Amniotic stem cell (primary cell): ENCODE measurements around the gene POU6F2.

ENCODE experiments used
- DNase-seq: peaks from one replicate; lab custom pipeline; 2025; lab: John Stamatoyannopoulos, UW

Gene POU6F2

GRCh38 chr7:39404907-39405306 is 427.2 kb downstream of the POU6F2 start:
- DNase-seq = no peak

GRCh38 chr7:39405581-39405980 is 427.9 kb downstream of the POU6F2 start:
- no peak for DNase-seq

GRCh38 chr7:39406467-39406866 is 428.8 kb downstream of the POU6F2 start:
- DNase-seq = no peak

DNA sequence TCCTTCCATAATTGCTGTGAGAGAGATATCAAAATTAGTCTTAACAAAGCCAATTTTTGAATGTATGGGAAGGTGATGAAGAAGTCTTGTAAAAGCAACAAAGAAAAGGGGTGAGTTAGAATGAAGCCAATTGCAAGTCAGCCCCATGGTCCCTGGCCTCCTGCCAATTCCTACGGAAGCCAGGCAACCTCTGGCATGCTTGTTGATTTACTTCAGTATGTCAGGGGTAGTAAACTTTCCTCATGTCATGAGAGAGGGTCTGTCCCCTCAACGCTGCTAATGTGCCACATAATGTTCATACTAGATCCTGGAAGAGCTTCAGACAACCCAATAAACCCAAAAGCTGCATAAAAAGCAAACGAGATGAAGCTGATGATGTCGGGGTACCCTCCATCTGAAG is 429.4 kb downstream of the POU6F2 start:
- DNase-seq = no peak

- DNase-seq = no peak
Observed at GRCh38 chr7:39407723-39408122, 430.0 kb downstream of the POU6F2 start.

- no peak for DNase-seq
Observed at GRCh38 chr7:39408906-39409305, 431.2 kb downstream of the POU6F2 start.

DNA sequence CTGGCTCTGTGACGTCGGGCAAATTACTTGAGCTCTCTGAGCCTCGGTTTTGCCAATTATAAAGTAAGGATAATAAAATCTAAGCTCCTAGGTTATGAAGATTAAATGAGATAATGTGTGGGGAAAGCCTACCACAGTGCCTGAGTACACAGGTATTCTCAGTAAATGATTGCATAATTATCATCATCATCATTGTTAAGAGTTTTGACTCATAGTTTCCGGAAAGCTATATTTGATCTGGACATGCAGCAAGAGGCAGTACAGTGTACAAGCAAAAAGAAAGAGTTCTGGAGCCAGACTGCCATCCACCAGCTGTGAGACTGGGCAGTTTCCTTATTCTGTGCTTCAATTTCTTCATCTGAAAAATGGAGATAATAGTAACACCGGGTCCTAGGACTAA is 432.9 kb downstream of the POU6F2 start:
- no peak for DNase-seq

DNA sequence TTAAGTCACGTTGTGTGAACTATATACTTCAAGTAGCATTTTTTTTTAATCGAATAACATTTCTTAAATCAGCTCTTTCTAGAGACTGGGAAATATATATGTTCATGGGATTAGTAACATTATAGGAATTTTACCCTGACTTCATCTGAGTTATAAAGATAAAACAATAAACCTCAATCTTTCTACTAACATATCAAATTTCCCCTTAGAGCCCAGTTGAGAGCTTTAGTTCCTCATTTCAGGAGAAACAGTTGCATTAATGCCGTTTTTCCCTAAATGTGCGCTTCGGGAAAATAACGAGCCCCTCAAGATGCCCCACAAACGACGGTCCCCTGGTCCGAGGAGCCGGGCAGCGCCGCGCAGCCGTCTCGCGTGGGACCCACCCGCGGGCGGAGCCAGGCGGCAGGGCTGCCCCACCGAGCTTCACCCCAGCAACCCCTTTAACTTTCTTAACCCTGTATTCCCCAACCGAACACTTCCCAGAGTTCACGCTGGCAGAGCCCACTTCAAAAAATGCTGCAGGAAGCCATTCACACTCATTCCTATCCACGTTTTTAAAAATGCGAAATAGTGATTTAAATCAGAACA is 436.0 kb downstream of the POU6F2 start:
- no peak for DNase-seq

GRCh38 chr7:39414224-39415035 is 436.7 kb downstream of the POU6F2 start:
- no peak for DNase-seq

- DNase-seq = no peak
Observed at GRCh38 chr7:39415091-39415787, 437.5 kb downstream of the POU6F2 start.

- no peak for DNase-seq
Observed at GRCh38 chr7:39416866-39417265, 439.2 kb downstream of the POU6F2 start.

DNA sequence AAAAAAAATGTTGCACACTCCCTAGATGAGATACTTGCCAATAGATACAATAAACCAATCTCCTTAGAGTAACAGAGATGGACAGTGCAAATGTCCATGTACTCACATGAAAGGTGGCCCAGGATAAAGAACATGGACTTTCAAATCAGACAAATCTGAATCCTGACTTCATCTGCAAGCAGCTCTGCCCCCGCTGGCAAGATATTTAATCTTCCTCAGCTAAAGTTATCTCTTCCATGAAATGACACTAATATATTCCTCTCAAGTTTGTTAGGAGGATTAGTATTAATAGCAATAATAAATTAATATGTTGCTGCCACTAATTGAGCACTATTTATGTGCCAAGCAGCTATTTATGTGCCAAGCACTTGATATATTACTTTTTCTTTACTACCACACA is 439.9 kb downstream of the POU6F2 start:
- no peak for DNase-seq

GRCh38 chr7:39421251-39421650 is 443.5 kb downstream of the POU6F2 start:
- DNase-seq = no peak

GRCh38 chr7:39421661-39422060 is 444.0 kb downstream of the POU6F2 start:
- DNase-seq = no peak

DNA sequence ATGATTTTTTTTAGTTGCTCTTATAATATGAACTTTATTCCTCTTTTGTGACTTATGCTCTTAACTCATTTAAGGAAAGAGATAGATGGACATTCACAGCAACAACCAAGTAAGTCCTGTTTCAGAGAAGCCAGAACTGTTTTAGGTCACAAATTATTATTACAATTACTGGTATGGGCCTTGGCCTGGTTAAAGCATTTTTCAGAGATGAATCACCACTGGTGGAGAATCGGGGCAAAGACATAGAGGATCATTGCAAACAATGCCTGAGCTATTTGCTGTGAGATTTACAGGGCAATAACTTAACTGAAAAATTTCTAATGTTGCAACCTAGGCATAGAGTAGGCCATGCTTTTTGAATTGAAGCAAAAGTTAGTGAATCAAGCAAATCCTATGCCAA is 450.5 kb downstream of the POU6F2 start:
- DNase-seq = no peak

- DNase-seq = no peak
Observed at GRCh38 chr7:39429421-39429820, 451.7 kb downstream of the POU6F2 start.

GRCh38 chr7:39430441-39430840 is 452.7 kb downstream of the POU6F2 start:
- DNase-seq = no peak

GRCh38 chr7:39430909-39431641 is 453.4 kb downstream of the POU6F2 start:
- no peak for DNase-seq

DNA sequence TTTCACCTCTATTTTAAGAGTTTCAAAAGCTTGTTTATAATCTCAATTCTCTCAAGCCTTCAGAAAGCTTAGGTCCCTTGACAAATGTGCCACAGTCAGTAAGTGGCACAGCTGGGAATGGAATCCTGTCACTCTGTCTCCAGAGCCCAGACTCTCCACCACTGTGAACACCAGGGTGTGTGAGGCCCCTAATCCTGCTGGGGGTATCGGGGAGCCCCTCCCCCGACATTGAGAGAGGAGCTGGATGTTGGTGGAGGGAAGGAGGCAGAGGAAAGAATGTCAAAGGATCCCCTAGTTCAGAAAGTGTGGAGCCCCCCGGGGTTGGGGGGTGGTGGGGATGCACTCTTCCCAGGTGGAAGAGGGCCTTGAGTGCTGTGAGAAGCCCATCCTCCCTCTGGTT is 454.7 kb downstream of the POU6F2 start:
- DNase-seq = no peak

GRCh38 chr7:39432807-39433416 is 455.2 kb downstream of the POU6F2 start:
- DNase-seq = no peak

GRCh38 chr7:39433550-39433949 is 455.8 kb downstream of the POU6F2 start:
- DNase-seq = no peak

GRCh38 chr7:39434012-39434411 is 456.3 kb downstream of the POU6F2 start:
- DNase-seq = no peak
